Measurements from ENCODE around the gene DNAH1.

DNAH1 gene

DNA sequence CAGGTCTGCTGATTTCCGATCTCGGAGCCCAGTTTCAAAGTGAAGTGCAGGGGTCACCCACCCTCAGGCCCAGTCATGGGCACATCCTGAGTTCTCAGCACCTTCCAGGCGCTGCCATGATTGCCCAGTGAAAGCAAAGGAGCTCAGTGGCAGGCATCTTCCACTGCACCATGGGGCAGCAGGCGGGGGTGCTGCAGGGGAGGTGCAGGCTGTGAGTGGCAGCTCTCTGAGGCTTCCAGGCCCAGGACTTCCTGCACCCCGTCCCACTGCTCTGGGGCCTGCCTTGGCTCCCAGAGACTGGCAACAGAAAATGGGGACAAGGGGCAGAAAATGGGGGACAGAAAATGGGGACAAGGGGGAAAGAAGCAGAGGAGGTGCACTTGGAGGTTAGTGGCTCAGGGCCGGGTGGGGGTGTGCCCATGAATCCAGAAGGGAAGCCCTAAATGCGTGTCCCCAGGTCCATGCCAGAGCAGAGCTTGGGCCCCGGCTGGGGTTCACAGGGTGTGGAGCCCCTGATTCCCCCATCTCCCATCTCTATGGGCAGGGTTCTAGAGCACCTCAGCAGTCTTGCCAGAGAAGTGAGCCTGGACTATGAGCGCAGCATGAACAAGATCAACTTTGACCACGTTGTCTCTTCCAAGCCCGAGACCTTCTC, 28.0 kb downstream of the DNAH1 start:
- ATAC-seq (ENCODE audit: low read depth) (no peak), DNase-seq (ENCODE audit: low spot score) (no peak)
- no peak overlapping the region for H3K27ac ChIP-seq (ENCODE audit: poor library complexity, severe bottlenecking)
- H3K4me1 ChIP-seq (ENCODE audit: insufficient read depth, poor library complexity, severe bottlenecking) = no peaks in the 10 kb centered on the region
- H3K9me3 ChIP-seq (ENCODE audit: severe bottlenecking) = no peaks in the 10 kb centered on the region
- TF ChIP-seq, protein P1, sequence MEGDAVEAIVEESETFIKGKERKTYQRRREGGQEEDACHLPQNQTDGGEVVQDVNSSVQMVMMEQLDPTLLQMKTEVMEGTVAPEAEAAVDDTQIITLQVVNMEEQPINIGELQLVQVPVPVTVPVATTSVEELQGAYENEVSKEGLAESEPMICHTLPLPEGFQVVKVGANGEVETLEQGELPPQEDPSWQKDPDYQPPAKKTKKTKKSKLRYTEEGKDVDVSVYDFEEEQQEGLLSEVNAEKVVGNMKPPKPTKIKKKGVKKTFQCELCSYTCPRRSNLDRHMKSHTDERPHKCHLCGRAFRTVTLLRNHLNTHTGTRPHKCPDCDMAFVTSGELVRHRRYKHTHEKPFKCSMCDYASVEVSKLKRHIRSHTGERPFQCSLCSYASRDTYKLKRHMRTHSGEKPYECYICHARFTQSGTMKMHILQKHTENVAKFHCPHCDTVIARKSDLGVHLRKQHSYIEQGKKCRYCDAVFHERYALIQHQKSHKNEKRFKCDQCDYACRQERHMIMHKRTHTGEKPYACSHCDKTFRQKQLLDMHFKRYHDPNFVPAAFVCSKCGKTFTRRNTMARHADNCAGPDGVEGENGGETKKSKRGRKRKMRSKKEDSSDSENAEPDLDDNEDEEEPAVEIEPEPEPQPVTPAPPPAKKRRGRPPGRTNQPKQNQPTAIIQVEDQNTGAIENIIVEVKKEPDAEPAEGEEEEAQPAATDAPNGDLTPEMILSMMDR (IDR thresholded peaks at IDR 0.05; ENCODE audit: poor library complexity, severe bottlenecking) = no peak
- H3K36me3 ChIP-seq (ENCODE audit: low read depth) = no peaks in the 10 kb centered on the region
- H3K27me3 ChIP-seq (ENCODE audit: insufficient read depth, poor library complexity, severe bottlenecking) = no peaks in the 10 kb centered on the region
- H3K4me3 ChIP-seq (ENCODE audit: severe bottlenecking) = no peak overlapping the region

DNA sequence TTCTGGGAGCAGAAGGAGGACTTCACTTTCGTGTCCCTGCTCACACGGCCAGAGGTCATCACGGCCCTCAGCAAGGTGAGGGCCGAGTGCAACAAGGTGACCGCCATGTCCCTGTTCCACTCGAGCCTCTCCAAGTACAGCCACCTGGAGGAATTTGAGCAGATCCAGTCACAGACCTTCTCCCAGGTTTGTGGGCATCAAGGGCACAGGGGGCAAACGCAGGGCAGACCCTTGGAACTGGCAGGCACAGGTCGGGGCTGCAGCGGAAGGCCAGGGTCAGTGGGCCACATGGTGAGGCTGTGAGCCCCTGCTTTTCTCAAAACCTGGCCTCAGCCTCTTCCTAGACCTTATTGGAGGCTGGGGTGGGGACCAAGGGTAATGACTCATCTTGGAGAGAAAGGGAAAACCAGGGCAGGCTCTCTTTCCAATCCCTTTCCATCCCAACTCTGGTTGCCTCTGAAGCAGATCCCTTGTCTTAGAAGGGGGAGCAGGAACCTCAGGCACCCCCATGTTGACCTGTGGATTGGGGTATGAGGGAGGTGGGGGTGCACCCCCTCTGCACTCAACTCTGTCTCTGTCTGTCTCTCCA, 29.5 kb downstream of the DNAH1 start:
- H3K36me3 ChIP-seq (ENCODE audit: low read depth) = no peaks in the 10 kb centered on the region
- TF ChIP-seq, protein P1 (IDR thresholded peaks at IDR 0.05; ENCODE audit: poor library complexity, severe bottlenecking) = no peak
- H3K27ac ChIP-seq (ENCODE audit: poor library complexity, severe bottlenecking) = no peak overlapping the region
- DNase-seq (ENCODE audit: low spot score) = no peak
- ATAC-seq (ENCODE audit: low read depth) = no peak
- H3K4me1 ChIP-seq (ENCODE audit: insufficient read depth, poor library complexity, severe bottlenecking) = no peaks in the 10 kb centered on the region
- no peak overlapping the region for H3K4me3 ChIP-seq (ENCODE audit: severe bottlenecking)
- no peaks in the 10 kb centered on the region for H3K27me3 ChIP-seq (ENCODE audit: insufficient read depth, poor library complexity, severe bottlenecking)
- H3K9me3 ChIP-seq (ENCODE audit: severe bottlenecking) = no peaks in the 10 kb centered on the region

DNA sequence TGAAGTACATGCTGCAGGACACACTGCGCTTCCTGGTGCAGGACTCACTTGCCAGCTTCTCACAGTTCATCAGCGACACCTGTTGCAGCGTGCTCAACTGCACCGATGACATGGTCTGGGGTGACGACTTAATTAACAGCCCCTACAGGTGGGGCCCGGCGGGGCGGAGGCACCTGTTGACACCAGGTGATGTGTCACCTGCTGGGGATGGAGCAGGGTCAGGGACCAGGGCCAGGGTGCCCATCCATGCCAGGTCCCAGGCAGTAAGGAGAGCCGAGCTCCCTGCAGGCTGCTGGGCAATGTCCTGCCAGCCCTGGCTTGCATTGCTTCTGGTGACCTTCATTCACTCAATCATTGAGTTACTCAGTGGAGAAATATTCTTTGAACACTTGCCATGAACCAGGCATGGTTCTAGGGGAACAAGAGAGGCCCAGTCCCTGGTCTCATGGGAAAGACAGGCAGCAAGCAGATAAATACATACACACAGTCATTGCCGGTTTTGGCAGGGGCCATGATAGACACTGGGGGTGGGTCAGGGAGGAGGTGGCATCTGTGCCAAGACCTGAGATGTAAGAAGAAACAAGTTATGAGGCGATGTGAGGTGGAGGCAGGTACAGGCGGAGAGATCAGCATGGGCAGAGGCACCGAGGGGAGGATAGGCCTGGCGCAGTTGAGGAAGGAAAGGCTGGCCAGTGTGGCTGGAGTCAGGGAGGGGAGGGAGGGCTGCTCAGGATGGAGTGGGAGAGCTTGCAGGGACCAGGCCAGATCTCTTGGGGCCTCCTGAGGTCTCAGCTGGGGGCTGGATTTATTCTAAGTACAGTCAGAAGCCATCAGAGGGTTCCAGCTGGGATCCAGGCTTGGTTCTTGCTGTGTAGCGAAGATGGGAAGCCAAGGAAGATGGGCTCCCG, 30.8 kb downstream of the DNAH1 start:
- no peak overlapping the region for H3K4me3 ChIP-seq (ENCODE audit: severe bottlenecking)
- H3K9me3 ChIP-seq (ENCODE audit: severe bottlenecking) = no peaks in the 10 kb centered on the region
- H3K4me1 ChIP-seq (ENCODE audit: insufficient read depth, poor library complexity, severe bottlenecking) = no peaks in the 10 kb centered on the region
- DNase-seq (ENCODE audit: low spot score) = no peak
- H3K27ac ChIP-seq (ENCODE audit: poor library complexity, severe bottlenecking) = no peak overlapping the region
- no peaks in the 10 kb centered on the region for H3K36me3 ChIP-seq (ENCODE audit: low read depth)
- no peaks in the 10 kb centered on the region for H3K27me3 ChIP-seq (ENCODE audit: insufficient read depth, poor library complexity, severe bottlenecking)
- TF ChIP-seq, protein P1 (IDR thresholded peaks at IDR 0.05; ENCODE audit: poor library complexity, severe bottlenecking) = no peak
- no peak for ATAC-seq (ENCODE audit: low read depth)

DNA sequence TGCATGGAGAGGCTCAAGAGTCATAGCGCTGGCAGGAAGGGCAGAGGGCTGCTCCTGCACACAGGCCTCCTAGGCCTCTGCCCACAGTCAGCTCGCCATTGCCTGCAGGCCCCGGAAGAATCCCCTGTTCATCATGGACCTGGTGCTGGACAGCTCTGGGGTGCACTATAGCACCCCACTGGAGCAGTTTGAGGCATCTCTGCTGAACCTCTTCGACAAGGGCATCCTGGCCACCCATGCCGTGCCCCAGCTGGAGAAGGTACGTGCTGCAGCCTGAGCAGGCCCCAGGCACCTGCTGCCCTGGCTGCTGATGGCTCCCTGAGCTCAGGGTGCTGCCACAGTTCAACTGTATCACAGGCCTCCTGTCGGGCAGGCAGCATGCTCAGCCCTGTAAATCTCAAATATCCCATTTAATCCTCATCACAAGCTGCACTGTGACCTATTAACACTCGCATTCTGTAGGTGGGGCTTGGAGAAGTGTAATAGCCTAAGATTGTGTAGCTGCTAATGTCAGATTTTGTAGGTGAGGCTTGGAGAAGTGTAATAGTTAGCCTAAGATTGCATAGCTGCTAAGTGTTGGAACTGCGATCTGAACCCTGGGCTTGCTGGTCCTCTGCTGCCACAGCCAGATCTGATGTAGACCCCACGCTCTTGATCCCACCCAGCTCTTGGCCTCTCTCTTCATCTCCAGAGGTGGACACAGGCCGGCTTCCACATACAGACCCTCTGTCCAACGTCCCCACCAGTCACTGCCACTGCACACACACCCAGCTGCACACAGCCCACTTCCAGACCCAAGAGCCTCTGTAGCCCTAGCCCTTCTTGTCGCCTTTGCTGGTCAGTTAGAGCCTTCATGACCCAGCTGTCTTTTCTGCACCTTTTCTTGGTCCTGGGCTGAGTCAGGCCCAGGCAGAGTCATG, 31.9 kb downstream of the DNAH1 start:
- DNase-seq (ENCODE audit: low spot score) = no peak
- H3K36me3 ChIP-seq (ENCODE audit: low read depth) = no peaks in the 10 kb centered on the region
- no peak overlapping the region for H3K27ac ChIP-seq (ENCODE audit: poor library complexity, severe bottlenecking)
- H3K27me3 ChIP-seq (ENCODE audit: insufficient read depth, poor library complexity, severe bottlenecking) = no peaks in the 10 kb centered on the region
- no peaks in the 10 kb centered on the region for H3K9me3 ChIP-seq (ENCODE audit: severe bottlenecking)
- TF ChIP-seq, protein P1 (IDR thresholded peaks at IDR 0.05; ENCODE audit: poor library complexity, severe bottlenecking) = no peak
- ATAC-seq (ENCODE audit: low read depth) = no peak
- no peaks in the 10 kb centered on the region for H3K4me1 ChIP-seq (ENCODE audit: insufficient read depth, poor library complexity, severe bottlenecking)
- no peak overlapping the region for H3K4me3 ChIP-seq (ENCODE audit: severe bottlenecking)

Data from RWPE2 (cell line).